GM12875 (cell line): ENCODE results near the gene DEFB131A.
"Not testable (repeated sequence)": the region's sequence is repeated elsewhere in the genome, so short reads cannot be mapped to it uniquely, and the experiment has no call there.

ENCODE experiments used
- H3K4me3 ChIP-seq: one replicate; pipeline ENCODE4 v1.5.1; 2011; ENCODE audit warnings: low read depth, low read length, control low read depth
- CTCF ChIP-seq: IDR thresholded peaks from 2 replicates; pipeline ENCODE4 v1.5.1; 2011; ENCODE audit warnings: low read depth, mild to moderate bottlenecking, control low read depth, inconsistent platforms, low read length, moderate library complexity, borderline replicate concordance; ENCODE audit not compliant: insufficient read depth

Gene DEFB131A

DNA sequence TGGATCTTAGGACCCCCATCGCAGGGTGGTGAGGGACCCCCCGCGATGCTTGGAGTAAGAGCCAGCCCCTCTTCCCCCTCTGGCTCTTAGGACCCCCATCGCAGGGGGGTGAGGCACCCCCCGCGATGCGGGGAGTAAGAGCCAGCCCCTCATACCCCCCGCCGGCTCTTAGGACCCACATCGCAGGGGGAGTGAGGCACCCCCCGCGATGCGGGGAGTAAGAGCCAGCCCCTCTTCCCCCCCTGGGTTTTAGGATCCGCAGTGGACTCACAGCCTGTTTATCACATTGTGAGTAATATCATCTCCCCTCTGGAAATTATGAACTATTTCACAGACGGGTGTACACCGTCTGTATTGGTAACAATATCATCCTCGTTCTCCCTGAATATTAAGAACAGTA, 46.8 kb downstream of the DEFB131A start:
- not testable (repeated sequence) for H3K4me3 ChIP-seq

DNA sequence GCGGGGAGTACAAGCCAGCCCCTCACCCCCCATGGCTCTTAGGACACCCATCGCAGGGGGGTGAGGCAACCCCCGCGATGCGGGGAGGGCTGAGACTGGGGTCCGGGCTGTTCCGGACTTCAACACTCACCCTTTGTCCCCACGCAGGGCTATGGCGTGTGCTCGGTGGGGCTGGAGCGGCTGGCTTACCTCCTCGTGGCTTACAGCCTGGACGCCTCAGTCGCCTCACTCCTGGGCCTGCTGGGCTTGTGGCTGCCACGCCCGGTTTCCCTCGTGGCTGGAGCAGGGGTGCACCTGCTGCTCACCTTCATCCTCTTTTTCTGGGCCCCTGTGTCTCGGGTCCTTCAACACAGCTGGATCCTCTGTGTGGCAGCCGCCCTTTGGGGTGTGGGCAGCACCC, 49.4 kb downstream of the DEFB131A start:
- H3K4me3 ChIP-seq, result not testable (repeated sequence)

DNA sequence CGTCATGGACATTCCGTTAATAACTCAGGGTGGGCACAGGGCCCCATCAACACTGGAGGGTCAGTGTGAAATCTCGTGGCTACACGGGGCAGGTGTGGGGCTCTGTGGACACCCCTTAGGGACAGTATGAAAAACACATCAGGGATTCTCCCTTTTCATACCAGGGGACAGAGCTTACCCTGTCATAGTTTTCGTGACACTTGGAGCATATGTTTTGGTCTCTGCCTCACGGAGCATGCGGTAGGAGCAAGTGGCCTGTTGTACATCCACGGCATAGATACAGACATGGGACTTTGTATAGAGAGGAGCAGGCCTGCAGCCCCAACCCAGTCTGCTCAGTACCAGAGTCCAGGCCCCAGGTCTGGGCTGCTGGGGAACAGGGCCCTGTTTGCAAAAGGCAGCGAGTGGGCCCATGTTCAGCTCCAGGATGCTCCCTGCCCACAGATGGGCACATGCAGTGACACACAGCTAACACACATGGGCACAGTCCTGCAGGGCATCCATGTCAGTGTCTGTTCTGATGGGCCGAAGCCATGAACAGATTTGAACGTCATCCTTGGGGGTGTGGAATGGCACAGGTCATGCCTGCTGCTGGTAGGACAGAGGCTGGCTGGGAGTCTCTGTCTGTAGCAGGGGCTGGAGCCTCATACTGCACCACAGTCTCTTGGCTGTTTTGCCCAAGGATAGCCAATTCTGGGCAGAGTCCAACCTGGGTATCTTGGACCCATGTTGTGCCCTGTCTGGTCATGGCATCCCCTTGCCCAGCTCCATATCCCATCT, 50.2 kb downstream of the DEFB131A start:
- not testable (repeated sequence) for H3K4me3 ChIP-seq

DNA sequence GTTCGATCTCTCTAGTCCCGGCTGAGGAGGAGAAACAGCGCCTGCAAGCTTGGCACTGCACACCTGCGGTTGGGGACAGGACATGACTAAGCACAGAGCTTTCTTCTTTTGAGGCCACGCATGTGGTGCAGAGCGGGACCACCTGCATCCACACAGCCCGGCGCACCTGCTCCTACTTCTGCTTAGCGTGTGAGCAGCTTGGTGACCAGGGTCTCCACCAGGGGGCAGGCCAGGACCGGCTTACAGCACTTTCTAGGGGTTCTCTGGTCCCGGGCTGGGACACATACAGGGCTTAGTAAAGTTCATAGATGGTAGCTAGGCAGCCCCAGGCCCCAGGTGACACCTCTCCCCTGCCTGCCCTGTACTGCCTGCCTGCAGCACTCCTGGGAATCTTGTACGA, 51.2 kb downstream of the DEFB131A start:
- H3K4me3 ChIP-seq, result not testable (repeated sequence)
- TF ChIP-seq CTCF, result peak; percentile 58

- not testable (repeated sequence) for H3K4me3 ChIP-seq
Measured at GRCh38 chr4:9497575-9498467, 53.6 kb downstream of the DEFB131A start.

- not testable (repeated sequence) for H3K4me3 ChIP-seq
Measured at GRCh38 chr4:9498468-9499040, 54.3 kb downstream of the DEFB131A start.

GRCh38 chr4:9499974-9500487, 55.8 kb downstream of the DEFB131A start:
- not testable (repeated sequence) for H3K4me3 ChIP-seq
